Panc1 (cell line): ENCODE data around the gene ARPIN.

ENCODE experiments used
- POLR2AphosphoS5 ChIP-seq: IDR thresholded peaks from 2 replicates; pipeline ENCODE4 v1.6.1; 2012; ENCODE audit warnings: mild to moderate bottlenecking, low read depth, low read length, moderate library complexity
- TCF7L2 ChIP-seq: IDR thresholded peaks from 2 replicates; pipeline ENCODE4 v1.6.1; 2011; ENCODE audit warnings: mild to moderate bottlenecking, low read depth, low read length, inconsistent platforms
- TF ChIP-seq, protein P1 (sequence below): fragments of 450-650 bp; IDR thresholded peaks from 2 replicates; pipeline ENCODE4 v1.5.1; 2017; ENCODE audit warnings: mild to moderate bottlenecking
- TF ChIP-seq, protein P2 (sequence below), 2 experiments: IDR thresholded peaks; 2 replicates each; pipeline ENCODE4 v1.6.1; 2011 to 2012; ENCODE audit warnings: low read depth in 2 of 2, control low read depth in 1 of 2, low read length in 1 of 2, mild to moderate bottlenecking in 1 of 2, moderate library complexity in 1 of 2; ENCODE audit not compliant: insufficient read depth in 1 of 2

DNA sequence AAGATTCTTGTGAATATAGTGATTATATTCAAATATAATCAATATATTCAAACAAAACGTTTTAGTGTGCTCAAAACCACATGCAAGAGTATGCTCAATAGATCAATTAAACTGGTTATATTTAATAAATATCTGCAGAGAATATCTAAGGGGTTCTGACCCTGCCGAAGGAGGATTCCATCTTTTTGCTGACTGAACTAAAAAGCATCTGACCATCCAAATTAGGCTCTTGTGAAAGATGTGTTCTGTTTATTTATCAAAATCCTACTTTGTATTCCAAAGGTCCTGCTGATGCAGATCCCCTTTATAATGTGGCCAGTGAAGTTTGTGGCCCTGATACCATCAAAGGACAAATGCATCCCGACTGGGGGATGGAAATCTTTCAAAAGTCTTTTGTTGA, 41.8 kb upstream of the ARPIN start:
- TF ChIP-seq, protein P1, sequence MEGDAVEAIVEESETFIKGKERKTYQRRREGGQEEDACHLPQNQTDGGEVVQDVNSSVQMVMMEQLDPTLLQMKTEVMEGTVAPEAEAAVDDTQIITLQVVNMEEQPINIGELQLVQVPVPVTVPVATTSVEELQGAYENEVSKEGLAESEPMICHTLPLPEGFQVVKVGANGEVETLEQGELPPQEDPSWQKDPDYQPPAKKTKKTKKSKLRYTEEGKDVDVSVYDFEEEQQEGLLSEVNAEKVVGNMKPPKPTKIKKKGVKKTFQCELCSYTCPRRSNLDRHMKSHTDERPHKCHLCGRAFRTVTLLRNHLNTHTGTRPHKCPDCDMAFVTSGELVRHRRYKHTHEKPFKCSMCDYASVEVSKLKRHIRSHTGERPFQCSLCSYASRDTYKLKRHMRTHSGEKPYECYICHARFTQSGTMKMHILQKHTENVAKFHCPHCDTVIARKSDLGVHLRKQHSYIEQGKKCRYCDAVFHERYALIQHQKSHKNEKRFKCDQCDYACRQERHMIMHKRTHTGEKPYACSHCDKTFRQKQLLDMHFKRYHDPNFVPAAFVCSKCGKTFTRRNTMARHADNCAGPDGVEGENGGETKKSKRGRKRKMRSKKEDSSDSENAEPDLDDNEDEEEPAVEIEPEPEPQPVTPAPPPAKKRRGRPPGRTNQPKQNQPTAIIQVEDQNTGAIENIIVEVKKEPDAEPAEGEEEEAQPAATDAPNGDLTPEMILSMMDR, result no peak
- TF ChIP-seq, protein P2, sequence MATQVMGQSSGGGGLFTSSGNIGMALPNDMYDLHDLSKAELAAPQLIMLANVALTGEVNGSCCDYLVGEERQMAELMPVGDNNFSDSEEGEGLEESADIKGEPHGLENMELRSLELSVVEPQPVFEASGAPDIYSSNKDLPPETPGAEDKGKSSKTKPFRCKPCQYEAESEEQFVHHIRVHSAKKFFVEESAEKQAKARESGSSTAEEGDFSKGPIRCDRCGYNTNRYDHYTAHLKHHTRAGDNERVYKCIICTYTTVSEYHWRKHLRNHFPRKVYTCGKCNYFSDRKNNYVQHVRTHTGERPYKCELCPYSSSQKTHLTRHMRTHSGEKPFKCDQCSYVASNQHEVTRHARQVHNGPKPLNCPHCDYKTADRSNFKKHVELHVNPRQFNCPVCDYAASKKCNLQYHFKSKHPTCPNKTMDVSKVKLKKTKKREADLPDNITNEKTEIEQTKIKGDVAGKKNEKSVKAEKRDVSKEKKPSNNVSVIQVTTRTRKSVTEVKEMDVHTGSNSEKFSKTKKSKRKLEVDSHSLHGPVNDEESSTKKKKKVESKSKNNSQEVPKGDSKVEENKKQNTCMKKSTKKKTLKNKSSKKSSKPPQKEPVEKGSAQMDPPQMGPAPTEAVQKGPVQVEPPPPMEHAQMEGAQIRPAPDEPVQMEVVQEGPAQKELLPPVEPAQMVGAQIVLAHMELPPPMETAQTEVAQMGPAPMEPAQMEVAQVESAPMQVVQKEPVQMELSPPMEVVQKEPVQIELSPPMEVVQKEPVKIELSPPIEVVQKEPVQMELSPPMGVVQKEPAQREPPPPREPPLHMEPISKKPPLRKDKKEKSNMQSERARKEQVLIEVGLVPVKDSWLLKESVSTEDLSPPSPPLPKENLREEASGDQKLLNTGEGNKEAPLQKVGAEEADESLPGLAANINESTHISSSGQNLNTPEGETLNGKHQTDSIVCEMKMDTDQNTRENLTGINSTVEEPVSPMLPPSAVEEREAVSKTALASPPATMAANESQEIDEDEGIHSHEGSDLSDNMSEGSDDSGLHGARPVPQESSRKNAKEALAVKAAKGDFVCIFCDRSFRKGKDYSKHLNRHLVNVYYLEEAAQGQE (IDR thresholded peaks at IDR 0.05; ENCODE audit: insufficient read depth in 1 of 2, low read depth in 2 of 2, low read length in 1 of 2), result no peak
- TF ChIP-seq POLR2AphosphoS5, result no peak
- TF ChIP-seq TCF7L2, result no peak
